Gastrocnemius medialis (tissue), 4 donors: ENCODE data around the gene TOB1.

Source experiments
- POLR2A ChIP-seq, 2 donors: fragments of 450-650 bp; IDR thresholded peaks; one replicate each; pipeline ENCODE4 v1.6.1; 2017; ENCODE audit warnings: antibody characterized with exemption in 2 of 2, mild to moderate bottlenecking in 2 of 2, moderate library complexity in 2 of 2
- TF ChIP-seq, protein P1 (sequence below), 5 experiments: fragments of 450-650 bp in 3 of 5; fragments of 200-600 bp in 2 of 5; sonication (generic) in 2 of 5; IDR thresholded peaks in 4 of 5; conservative IDR thresholded peaks in 1 of 5; 1 replicate in 4 of 5; 2 replicates in 1 of 5; pipeline ENCODE4 v1.5.1; 2016 to 2019; ENCODE audit warnings: antibody characterized with exemption in 5 of 5, mild to moderate bottlenecking in 3 of 5, moderate library complexity in 3 of 5

DNA sequence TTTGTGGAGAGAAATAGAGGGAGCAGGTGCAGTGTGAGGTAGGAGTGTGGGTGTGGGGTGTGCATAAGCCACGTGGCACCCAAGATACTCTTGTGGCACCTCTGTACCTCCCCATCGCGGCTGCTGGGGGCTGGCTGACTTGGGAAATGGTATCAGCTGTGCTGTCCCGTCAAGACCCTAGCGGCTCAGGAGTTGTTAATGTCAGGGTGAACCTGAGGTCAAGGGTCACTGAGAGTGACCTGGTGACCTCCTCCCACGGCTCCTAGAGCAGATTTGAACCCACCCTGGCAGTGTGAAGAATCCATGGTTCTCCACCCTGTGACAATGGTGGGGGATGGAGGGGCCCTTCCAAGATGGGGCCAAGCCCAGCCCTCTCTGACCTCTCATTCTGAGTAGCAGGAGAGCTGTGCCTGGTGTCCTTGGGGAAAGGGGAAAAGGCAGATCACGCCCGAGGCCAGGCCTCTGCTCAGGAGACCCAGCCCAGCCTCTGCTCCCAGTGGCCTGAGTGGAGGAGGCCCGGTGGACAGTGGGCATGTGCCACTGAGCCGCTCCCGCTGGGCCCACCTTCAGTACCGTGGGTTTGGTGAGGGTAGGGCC is 33.8 kb downstream of the TOB1 start:
- TF ChIP-seq, protein P1, sequence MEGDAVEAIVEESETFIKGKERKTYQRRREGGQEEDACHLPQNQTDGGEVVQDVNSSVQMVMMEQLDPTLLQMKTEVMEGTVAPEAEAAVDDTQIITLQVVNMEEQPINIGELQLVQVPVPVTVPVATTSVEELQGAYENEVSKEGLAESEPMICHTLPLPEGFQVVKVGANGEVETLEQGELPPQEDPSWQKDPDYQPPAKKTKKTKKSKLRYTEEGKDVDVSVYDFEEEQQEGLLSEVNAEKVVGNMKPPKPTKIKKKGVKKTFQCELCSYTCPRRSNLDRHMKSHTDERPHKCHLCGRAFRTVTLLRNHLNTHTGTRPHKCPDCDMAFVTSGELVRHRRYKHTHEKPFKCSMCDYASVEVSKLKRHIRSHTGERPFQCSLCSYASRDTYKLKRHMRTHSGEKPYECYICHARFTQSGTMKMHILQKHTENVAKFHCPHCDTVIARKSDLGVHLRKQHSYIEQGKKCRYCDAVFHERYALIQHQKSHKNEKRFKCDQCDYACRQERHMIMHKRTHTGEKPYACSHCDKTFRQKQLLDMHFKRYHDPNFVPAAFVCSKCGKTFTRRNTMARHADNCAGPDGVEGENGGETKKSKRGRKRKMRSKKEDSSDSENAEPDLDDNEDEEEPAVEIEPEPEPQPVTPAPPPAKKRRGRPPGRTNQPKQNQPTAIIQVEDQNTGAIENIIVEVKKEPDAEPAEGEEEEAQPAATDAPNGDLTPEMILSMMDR (IDR thresholded peaks at IDR 0.05 in 4 of 5, conservative IDR thresholded peaks at IDR 0.05 in 1 of 5): no peak
- no peak for TF ChIP-seq POLR2A (IDR thresholded peaks at IDR 0.05)
